ENCODE measurements around the gene RPP40. TPM values are rescaled to one million over a fixed set of nuclear protein-coding genes. Genes with fewer than 3 reads are reported as not detected.
A peak's percentile ranks its signal among the peaks of the same experiment; 100 is the strongest.
"Not testable (repeated sequence)": the region's sequence is repeated elsewhere in the genome, so short reads cannot be mapped to it uniquely, and the experiment has no call there.

The RPP40 gene
- polyA plus RNA-seq (ENCODE audit: insufficient read length in 4 of 4): 10 to 100 TPM; 10.9 to 13.6 (median 11.6) TPM

- DNase-seq (ENCODE audit: low read depth in 4 of 4, low spot score in 3 of 4): peak; percentile 88 to 92 (median 91)
Observed at GRCh38 chr6:5003604-5004372, at the start of gene RPP40. Gene RPP40, minus strand, starts transcription at chr6:5004037. Its CDS starts 35 bp downstream, at chr6:5004002.

GRCh38 chr6:5053038-5053437 is 49.2 kb upstream of the RPP40 start:
- DNase-seq (ENCODE audit: low read depth in 4 of 4, low spot score in 3 of 4): no peak

- no peak for DNase-seq (ENCODE audit: low read depth in 4 of 4, low spot score in 3 of 4)
Observed at GRCh38 chr6:5051394-5051793, 47.6 kb upstream of the RPP40 start.

GRCh38 chr6:5050009-5050408 is 46.2 kb upstream of the RPP40 start:
- no peak for DNase-seq (ENCODE audit: low read depth in 4 of 4, low spot score in 3 of 4)

GRCh38 chr6:5046430-5046829 is 42.6 kb upstream of the RPP40 start:
- no peak for DNase-seq (ENCODE audit: low read depth in 4 of 4, low spot score in 3 of 4)

- DNase-seq (ENCODE audit: low read depth in 4 of 4, low spot score in 3 of 4): no peak
Observed at GRCh38 chr6:5045416-5045815, 41.6 kb upstream of the RPP40 start.

GRCh38 chr6:5044866-5045265 is 41.0 kb upstream of the RPP40 start:
- no peak for DNase-seq (ENCODE audit: low read depth in 4 of 4, low spot score in 3 of 4)

GRCh38 chr6:5042436-5042835 is 38.6 kb upstream of the RPP40 start:
- no peak for DNase-seq (ENCODE audit: low read depth in 4 of 4, low spot score in 3 of 4)

GRCh38 chr6:5041955-5042354 is 38.1 kb upstream of the RPP40 start:
- DNase-seq (ENCODE audit: low read depth in 4 of 4, low spot score in 3 of 4): no peak

GRCh38 chr6:5036269-5036668 is 32.4 kb upstream of the RPP40 start:
- no peak for DNase-seq (ENCODE audit: low read depth in 4 of 4, low spot score in 3 of 4)

- no peak for DNase-seq (ENCODE audit: low read depth in 4 of 4, low spot score in 3 of 4)
Observed at GRCh38 chr6:5034736-5035135, 30.9 kb upstream of the RPP40 start.

- DNase-seq (ENCODE audit: low read depth in 4 of 4, low spot score in 3 of 4): no peak
Observed at GRCh38 chr6:5034328-5034727, 30.5 kb upstream of the RPP40 start.

GRCh38 chr6:5033214-5033904 is 29.5 kb upstream of the RPP40 start:
- not testable (repeated sequence) for DNase-seq (ENCODE audit: low read depth in 4 of 4, low spot score in 3 of 4)

GRCh38 chr6:5032706-5033105 is 28.9 kb upstream of the RPP40 start:
- not testable (repeated sequence) for DNase-seq (ENCODE audit: low read depth in 4 of 4, low spot score in 3 of 4)

GRCh38 chr6:5031150-5031549 is 27.3 kb upstream of the RPP40 start:
- DNase-seq (ENCODE audit: low read depth in 4 of 4, low spot score in 3 of 4): no peak

GRCh38 chr6:5030596-5031136 is 26.8 kb upstream of the RPP40 start:
- peak; percentile 63 to 78 (median 68) for DNase-seq (ENCODE audit: low read depth in 4 of 4, low spot score in 3 of 4)

GRCh38 chr6:5029609-5030008 is 25.8 kb upstream of the RPP40 start:
- no peak for DNase-seq (ENCODE audit: low read depth in 4 of 4, low spot score in 3 of 4)

- DNase-seq (ENCODE audit: low read depth in 4 of 4, low spot score in 3 of 4): no peak
Observed at GRCh38 chr6:5028921-5029320, 25.1 kb upstream of the RPP40 start.

- DNase-seq (ENCODE audit: low read depth in 4 of 4, low spot score in 3 of 4): no peak
Observed at GRCh38 chr6:5028301-5028700, 24.5 kb upstream of the RPP40 start.

- peak; percentile 63 to 73 (median 69) for DNase-seq (ENCODE audit: low read depth in 4 of 4, low spot score in 3 of 4)
Observed at GRCh38 chr6:5025911-5026819, 22.3 kb upstream of the RPP40 start.

- DNase-seq (ENCODE audit: low read depth in 4 of 4, low spot score in 3 of 4): no peak
Observed at GRCh38 chr6:5023923-5024322, 20.1 kb upstream of the RPP40 start.
